Activated CD8-positive, alpha-beta memory T cell treated with anti-CD3 and anti-CD28 coated beads, Interleukin-2, amount 10 ng/mL, durations not matched to agents 7 days and 5 days (primary cell): ENCODE results near the gene CSTA. TPM values are rescaled to one million over a fixed set of nuclear protein-coding genes. Genes with fewer than 3 reads are reported as not detected.

Source experiments
- ATAC-seq: fragments of 150-1000 bp; cut with Tn5 transposase; one replicate; pipeline ENCODE4 v1.10.0; 2021; ENCODE audit warnings: moderate library complexity
- CTCF ChIA-PET: fragments of 350-600 bp; sonication (Branson Sonifier 250); formaldehyde crosslinking; loops from one replicate; lab custom pipeline; 2021; ENCODE audit warnings: antibody characterized with exemption; lab: Charles Lee
- DNase-seq: peaks from one replicate; pipeline ENCODE4 v3.0.0-alpha.2; 2020
- H3K27ac Mint-ChIP-seq: one replicate; pipeline ENCODE4 v1.8.0; 2021; ENCODE audit warnings: mild to moderate bottlenecking, mixed read lengths
- H3K27me3 Mint-ChIP-seq: one replicate; pipeline ENCODE4 v1.8.0; 2021; ENCODE audit warnings: mixed read lengths
- H3K36me3 Mint-ChIP-seq: one replicate; pipeline ENCODE4 v1.8.0; 2021; ENCODE audit warnings: mild to moderate bottlenecking, mixed read lengths
- H3K4me1 Mint-ChIP-seq: one replicate; pipeline ENCODE4 v1.8.0; 2021; ENCODE audit warnings: mixed read lengths
- H3K4me3 Mint-ChIP-seq: one replicate; pipeline ENCODE4 v1.8.0; 2021; ENCODE audit warnings: mild to moderate bottlenecking, moderate library complexity, mixed read lengths
- H3K9me3 Mint-ChIP-seq: one replicate; pipeline ENCODE4 v1.8.0; 2022; ENCODE audit warnings: low read depth, mixed read lengths
- total RNA-seq, 2 experiments: library from RNA; stranded (reverse); gene quantifications; one replicate each; pipeline ENCODE4 v1.2.3, GENCODE V29; 2021

The CSTA gene
- not detected for total RNA-seq

GRCh38 chr3:122324871-122325323, at the start of gene CSTA:
TSS of gene CSTA (plus strand) at chr3:122325248. CDS start at chr3:122325293, 45 bp downstream.
- Mint-ChIP-seq H3K27ac (no peak within 1 kb of the TSS), H3K4me1 (peaks cover 21% of the 10 kb centered on the region), H3K27me3 (peaks cover 16% of the 10 kb centered on the region), H3K4me3 (no peak within 1 kb of the TSS), H3K36me3 (peaks cover 2% of the 10 kb centered on the region), H3K9me3 (no peaks in the 10 kb centered on the region)
- ATAC-seq (no peak), DNase-seq (no peak)
- CTCF ChIA-PET: no interaction called here

GRCh38 chr3:122281891-122282290, 43.2 kb upstream of the CSTA start:
- no peak overlapping the region for H3K4me3 Mint-ChIP-seq
- peaks cover 8% of the 10 kb centered on the region for H3K27me3 Mint-ChIP-seq
- no peak overlapping the region for H3K27ac Mint-ChIP-seq
- no peaks in the 10 kb centered on the region for H3K36me3 Mint-ChIP-seq
- CTCF ChIA-PET: no interaction called here
- ATAC-seq (no peak), DNase-seq (no peak)
- H3K4me1 Mint-ChIP-seq: no peaks in the 10 kb centered on the region
- H3K9me3 Mint-ChIP-seq: no peaks in the 10 kb centered on the region

- CTCF ChIA-PET: no interaction called here
- Mint-ChIP-seq H3K27ac (no peak overlapping the region), H3K36me3 (no peaks in the 10 kb centered on the region), H3K4me1 (no peaks in the 10 kb centered on the region), H3K4me3 (no peak overlapping the region), H3K9me3 (no peaks in the 10 kb centered on the region), H3K27me3 (peaks cover 16% of the 10 kb centered on the region)
- DNase-seq (no peak), ATAC-seq (no peak)
Measured at GRCh38 chr3:122283796-122284445, 41.1 kb upstream of the CSTA start.

- CTCF ChIA-PET: no interaction called here
- Mint-ChIP-seq H3K27me3 (peaks cover 21% of the 10 kb centered on the region), H3K4me1 (no peaks in the 10 kb centered on the region), H3K27ac (no peak overlapping the region), H3K4me3 (no peak overlapping the region), H3K9me3 (no peaks in the 10 kb centered on the region), H3K36me3 (no peaks in the 10 kb centered on the region)
- no peak for DNase-seq
- no peak for ATAC-seq
Measured at GRCh38 chr3:122284486-122284885, 40.6 kb upstream of the CSTA start.

- no peak overlapping the region for H3K27ac Mint-ChIP-seq
- no peaks in the 10 kb centered on the region for H3K36me3 Mint-ChIP-seq
- peaks cover 15% of the 10 kb centered on the region for H3K4me1 Mint-ChIP-seq
- CTCF ChIA-PET: no interaction called here
- no peak overlapping the region for H3K4me3 Mint-ChIP-seq
- no peaks in the 10 kb centered on the region for H3K9me3 Mint-ChIP-seq
- ATAC-seq (no peak), DNase-seq (no peak)
- peaks cover under 1% of the 10 kb centered on the region for H3K27me3 Mint-ChIP-seq
Measured at GRCh38 chr3:122294359-122294758, 30.7 kb upstream of the CSTA start.

GRCh38 chr3:122295266-122296062, 29.6 kb upstream of the CSTA start:
- Mint-ChIP-seq H3K27ac (no peak overlapping the region), H3K4me3 (no peak overlapping the region), H3K4me1 (peaks cover 15% of the 10 kb centered on the region), H3K36me3 (peaks cover 2% of the 10 kb centered on the region), H3K9me3 (peaks cover 2% of the 10 kb centered on the region), H3K27me3 (no peaks in the 10 kb centered on the region)
- ATAC-seq (peak; percentile 57), DNase-seq (peak; percentile 44)
- CTCF ChIA-PET: interaction anchor here (0.9 kb wide), 1 partner anchor 194 kb away, joined by 3 read pairs; no protein-coding TSS in a partner anchor

GRCh38 chr3:122298239-122298638, 26.8 kb upstream of the CSTA start:
- peaks cover 2% of the 10 kb centered on the region for H3K9me3 Mint-ChIP-seq
- ATAC-seq (peak; percentile 57), DNase-seq (no peak)
- CTCF ChIA-PET: no interaction called here
- H3K27me3 Mint-ChIP-seq: no peaks in the 10 kb centered on the region
- H3K4me1 Mint-ChIP-seq: peaks cover 17% of the 10 kb centered on the region
- no peak overlapping the region for H3K27ac Mint-ChIP-seq
- peaks cover 3% of the 10 kb centered on the region for H3K36me3 Mint-ChIP-seq
- no peak overlapping the region for H3K4me3 Mint-ChIP-seq

GRCh38 chr3:122299215-122299614, 25.8 kb upstream of the CSTA start:
- DNase-seq (no peak), ATAC-seq (no peak)
- no peak overlapping the region for H3K4me3 Mint-ChIP-seq
- H3K9me3 Mint-ChIP-seq: peaks cover 2% of the 10 kb centered on the region
- no peaks in the 10 kb centered on the region for H3K27me3 Mint-ChIP-seq
- H3K36me3 Mint-ChIP-seq: peaks cover 3% of the 10 kb centered on the region
- peaks cover 16% of the 10 kb centered on the region for H3K4me1 Mint-ChIP-seq
- H3K27ac Mint-ChIP-seq: no peak overlapping the region
- CTCF ChIA-PET: interaction anchor here (1.1 to 2.1 kb wide), 5 partner anchors 198 to 753 kb away, joined by 3 to 19 read pairs (median 4); partner anchors contain the start of genes CD86 and POLQ

- CTCF ChIA-PET: interaction anchor here (0.6 to 2.1 kb wide), 13 partner anchors 13 to 754 kb away, joined by 3 to 19 read pairs (median 4); partner anchors contain the start of genes CD86, MIX23 and POLQ
- Mint-ChIP-seq H3K4me1 (peaks cover 15% of the 10 kb centered on the region), H3K27ac (no peak overlapping the region), H3K9me3 (peaks cover 2% of the 10 kb centered on the region), H3K36me3 (peaks cover 3% of the 10 kb centered on the region), H3K4me3 (no peak overlapping the region), H3K27me3 (no peaks in the 10 kb centered on the region)
- ATAC-seq: no peak
- peak; percentile 47 for DNase-seq
Measured at GRCh38 chr3:122299872-122300460, 25.1 kb upstream of the CSTA start.

- H3K9me3 Mint-ChIP-seq: peaks cover 2% of the 10 kb centered on the region
- no peaks in the 10 kb centered on the region for H3K27me3 Mint-ChIP-seq
- no peak overlapping the region for H3K27ac Mint-ChIP-seq
- CTCF ChIA-PET: interaction anchor here (0.6 to 1.7 kb wide), 6 partner anchors 12 to 604 kb away, joined by 3 to 6 read pairs (median 4); no protein-coding TSS in a partner anchor
- peaks cover 15% of the 10 kb centered on the region for H3K4me1 Mint-ChIP-seq
- H3K4me3 Mint-ChIP-seq: no peak overlapping the region
- H3K36me3 Mint-ChIP-seq: peaks cover 3% of the 10 kb centered on the region
- DNase-seq (no peak), ATAC-seq (no peak)
Measured at GRCh38 chr3:122301063-122301462, 24.0 kb upstream of the CSTA start.

- CTCF ChIA-PET: interaction anchor here (0.7 to 1.1 kb wide), 4 partner anchors 8 to 759 kb away, joined by 3 read pairs; partner anchors contain the start of gene FAM162A
- H3K36me3 Mint-ChIP-seq: no peaks in the 10 kb centered on the region
- ATAC-seq: no peak
- no peak for DNase-seq
- no peaks in the 10 kb centered on the region for H3K9me3 Mint-ChIP-seq
- peaks cover 1% of the 10 kb centered on the region for H3K4me1 Mint-ChIP-seq
- H3K4me3 Mint-ChIP-seq: no peak overlapping the region
- peaks cover 16% of the 10 kb centered on the region for H3K27me3 Mint-ChIP-seq
- H3K27ac Mint-ChIP-seq: no peak overlapping the region
Measured at GRCh38 chr3:122305818-122306621, 19.0 kb upstream of the CSTA start.

GRCh38 chr3:122306622-122306953, 18.5 kb upstream of the CSTA start:
- Mint-ChIP-seq H3K9me3 (no peaks in the 10 kb centered on the region), H3K36me3 (no peaks in the 10 kb centered on the region), H3K4me3 (no peak overlapping the region), H3K4me1 (no peaks in the 10 kb centered on the region), H3K27me3 (peaks cover 17% of the 10 kb centered on the region), H3K27ac (no peak overlapping the region)
- CTCF ChIA-PET: interaction anchor here (0.7 to 1.5 kb wide), 4 partner anchors 8 to 760 kb away, joined by 3 read pairs; no protein-coding TSS in a partner anchor
- DNase-seq (no peak), ATAC-seq (no peak)
